Dermis microvascular lymphatic vessel endothelial cell (primary cell): ENCODE results near the gene MFAP3L. TPM values are rescaled to one million over a fixed set of nuclear protein-coding genes. Genes with fewer than 3 reads are reported as not detected.

Experiments
- DNase-seq, 2 donors: peaks; one replicate each; pipeline versions ENCODE4 v3.0.0 to v3.0.0-alpha.2; 2010; ENCODE audit warnings: low read depth in 2 of 2
- total RNA-seq: library from RNA; depleted of rRNA; stranded (reverse); fragments of >200 nt; gene quantifications from 2 replicates; pipeline ENCODE4 v1.2.1, GENCODE V29; 2014

The MFAP3L gene
- total RNA-seq, 1 donor from 2014 or later, result 2.4 TPM

GRCh38 chr4:170022211-170022610 is 4.0 kb downstream of the MFAP3L start:
- peak in 1 of 2 donors; percentile 77 for DNase-seq

- no peak for DNase-seq
These were observed 8.9 kb downstream of the MFAP3L start for GRCh38 chr4:170017252-170017651.

- no peak for DNase-seq
These were observed 10.9 kb downstream of the MFAP3L start for GRCh38 chr4:170015285-170015684.

- no peak for DNase-seq
These were observed 11.7 kb downstream of the MFAP3L start for GRCh38 chr4:170014359-170015011.

GRCh38 chr4:170012629-170012958 is 13.6 kb downstream of the MFAP3L start:
- DNase-seq, result no peak

- no peak for DNase-seq
These were observed 14.1 kb downstream of the MFAP3L start for GRCh38 chr4:170011921-170012628.

GRCh38 chr4:170009291-170009690 is 16.9 kb downstream of the MFAP3L start:
- DNase-seq, result no peak

GRCh38 chr4:170008801-170009200 is 17.4 kb downstream of the MFAP3L start:
- no peak for DNase-seq

- peak in 1 of 2 donors; percentile 15 for DNase-seq
These were observed 17.8 kb downstream of the MFAP3L start for GRCh38 chr4:170008371-170008770.

- no peak for DNase-seq
These were observed 19.1 kb downstream of the MFAP3L start for GRCh38 chr4:170007113-170007512.

- DNase-seq, result no peak
These were observed 20.7 kb downstream of the MFAP3L start for GRCh38 chr4:170005472-170005871.

GRCh38 chr4:170004651-170005295 is 21.4 kb downstream of the MFAP3L start:
- no peak for DNase-seq

GRCh38 chr4:170003071-170004070 is 22.8 kb downstream of the MFAP3L start:
- no peak for DNase-seq

- no peak for DNase-seq
These were observed 24.4 kb downstream of the MFAP3L start for GRCh38 chr4:170001745-170002267.

GRCh38 chr4:170001011-170001744 is 25.0 kb downstream of the MFAP3L start:
- no peak for DNase-seq

GRCh38 chr4:169999923-170000322 is 26.3 kb downstream of the MFAP3L start:
- DNase-seq, result no peak

- no peak for DNase-seq
These were observed 27.2 kb downstream of the MFAP3L start for GRCh38 chr4:169998981-169999380.

GRCh38 chr4:169996379-169997240 is 29.6 kb downstream of the MFAP3L start:
- DNase-seq, result no peak

- DNase-seq, result no peak
These were observed 32.7 kb downstream of the MFAP3L start for GRCh38 chr4:169993531-169993930.

- no peak for DNase-seq
These were observed 37.9 kb downstream of the MFAP3L start for GRCh38 chr4:169988252-169988651.
